GM12874 (cell line): ENCODE data around the gene KREMEN2.

Experiments used
- CTCF ChIP-seq: IDR thresholded peaks from 2 replicates; pipeline ENCODE4 v1.5.1; 2011; ENCODE audit warnings: low read depth, mild to moderate bottlenecking, control low read depth, low read length, moderate library complexity; ENCODE audit not compliant: insufficient read depth

Gene KREMEN2

GRCh38 chr16:2934450-2934849 is 29.6 kb upstream of the KREMEN2 start:
- TF ChIP-seq CTCF, result no peak

GRCh38 chr16:2936436-2937011 is 27.6 kb upstream of the KREMEN2 start:
- no peak for TF ChIP-seq CTCF

- no peak for TF ChIP-seq CTCF
Measured at GRCh38 chr16:2937170-2937569, 26.9 kb upstream of the KREMEN2 start.

GRCh38 chr16:2938206-2938605 is 25.9 kb upstream of the KREMEN2 start:
- no peak for TF ChIP-seq CTCF

- no peak for TF ChIP-seq CTCF
Measured at GRCh38 chr16:2939968-2940367, 24.1 kb upstream of the KREMEN2 start.

- no peak for TF ChIP-seq CTCF
Measured at GRCh38 chr16:2942045-2942444, 22.0 kb upstream of the KREMEN2 start.

- no peak for TF ChIP-seq CTCF
Measured at GRCh38 chr16:2946649-2947048, 17.4 kb upstream of the KREMEN2 start.
